ENCODE results near the gene MYO15B. TPM values are rescaled to one million over a fixed set of nuclear protein-coding genes. Genes with fewer than 3 reads are reported as not detected.
"Not testable (repeated sequence)": the region's sequence is repeated elsewhere in the genome, so short reads cannot be mapped to it uniquely, and the experiment has no call there.

MYO15B gene
- total RNA-seq, 4 donors from 2014 or later = 119 to 610 (median 170) TPM

- Histone ChIP-seq H3K27me3 (no peaks in the 10 kb centered on the region), H3K4me1 (no peaks in the 10 kb centered on the region), H3K4me3 (no peak overlapping the region), H3K27ac (no peak overlapping the region), H3K36me3 (no peaks in the 10 kb centered on the region), H3K9me3 (no peaks in the 10 kb centered on the region)
- DNase-seq = no peak
- TF ChIP-seq CTCF (IDR thresholded peaks at IDR 0.05) (no peak), POLR2A (IDR thresholded peaks at IDR 0.05) (no peak)
- intact Hi-C loops (cut with DNase I; ENCODE audit: low total_unique reads) = no loop called here
Observed at GRCh38 chr17:75575197-75575596, 12.4 kb upstream of the MYO15B start.

GRCh38 chr17:75575728-75576127 is 11.9 kb upstream of the MYO15B start:
- no peak overlapping the region for H3K4me3 ChIP-seq
- intact Hi-C loops (cut with DNase I; ENCODE audit: low total_unique reads) = no loop called here
- no peak for DNase-seq
- no peak overlapping the region for H3K27ac ChIP-seq
- H3K27me3 ChIP-seq = no peaks in the 10 kb centered on the region
- no peaks in the 10 kb centered on the region for H3K9me3 ChIP-seq
- no peak for TF ChIP-seq CTCF (IDR thresholded peaks at IDR 0.05)
- TF ChIP-seq POLR2A (IDR thresholded peaks at IDR 0.05) = no peak
- no peaks in the 10 kb centered on the region for H3K36me3 ChIP-seq
- no peaks in the 10 kb centered on the region for H3K4me1 ChIP-seq

GRCh38 chr17:75576661-75577060 is 10.9 kb upstream of the MYO15B start:
- Histone ChIP-seq H3K4me3 (no peak overlapping the region), H3K9me3 (no peaks in the 10 kb centered on the region), H3K4me1 (no peaks in the 10 kb centered on the region), H3K36me3 (no peaks in the 10 kb centered on the region), H3K27ac (no peak overlapping the region), H3K27me3 (no peaks in the 10 kb centered on the region)
- DNase-seq = no peak
- TF ChIP-seq POLR2A (IDR thresholded peaks at IDR 0.05) = no peak
- TF ChIP-seq CTCF (IDR thresholded peaks at IDR 0.05) = no peak
- intact Hi-C loops (cut with DNase I; ENCODE audit: low total_unique reads) = no loop called here

- H3K9me3 ChIP-seq; H3K27ac ChIP-seq; H3K4me1 ChIP-seq; H3K4me3 ChIP-seq; H3K36me3 ChIP-seq; H3K27me3 ChIP-seq; intact Hi-C loops (cut with DNase I; ENCODE audit: low total_unique reads); DNase-seq: not testable (repeated sequence)
Observed at GRCh38 chr17:75581121-75581725, 6.4 kb upstream of the MYO15B start.

GRCh38 chr17:75583197-75583596 is 4.4 kb upstream of the MYO15B start:
- intact Hi-C loops (cut with DNase I; ENCODE audit: low total_unique reads); H3K27me3 ChIP-seq; H3K4me3 ChIP-seq; H3K36me3 ChIP-seq; H3K9me3 ChIP-seq; H3K4me1 ChIP-seq; H3K27ac ChIP-seq; DNase-seq: not testable (repeated sequence)

- Histone ChIP-seq H3K27ac (no peak overlapping the region), H3K4me3 (no peak overlapping the region), H3K4me1 (peaks cover 2 to 6% of the 10 kb centered on the region in 2 donors), H3K9me3 (no peaks in the 10 kb centered on the region), H3K27me3 (no peaks in the 10 kb centered on the region), H3K36me3 (no peaks in the 10 kb centered on the region)
- TF ChIP-seq POLR2A (IDR thresholded peaks at IDR 0.05) = no peak
- TF ChIP-seq CTCF (IDR thresholded peaks at IDR 0.05) = no peak
- DNase-seq = no peak
- intact Hi-C loops (cut with DNase I; ENCODE audit: low total_unique reads) = no loop called here
Observed at GRCh38 chr17:75584849-75585175, 2.8 kb upstream of the MYO15B start.

Measured in uterus (tissue), 4 donors.